Muscle layer of colon (tissue), 2 donors: ENCODE measurements around the gene TIMM9.
A peak's percentile ranks its signal among the peaks of the same experiment; 100 is the strongest.
"Not testable (repeated sequence)": the region's sequence is repeated elsewhere in the genome, so short reads cannot be mapped to it uniquely, and the experiment has no call there.

ENCODE experiments used
- H3K27ac ChIP-seq: one replicate; pipeline ENCODE4 v1.7.0; 2013; ENCODE audit warnings: low read depth, mild to moderate bottlenecking, low read length, moderate library complexity
- H3K27me3 ChIP-seq, 2 donors: one replicate each; pipeline ENCODE4 v1.7.0; 2013; ENCODE audit warnings: low read length in 2 of 2, mild to moderate bottlenecking in 2 of 2; ENCODE audit not compliant: insufficient read depth in 2 of 2, control insufficient read depth in 1 of 2
- H3K36me3 ChIP-seq: one replicate; pipeline ENCODE4 v1.7.0; 2013; ENCODE audit warnings: mild to moderate bottlenecking, low read length; ENCODE audit not compliant: insufficient read depth
- H3K4me1 ChIP-seq: one replicate; pipeline ENCODE4 v1.7.0; 2013; ENCODE audit warnings: mild to moderate bottlenecking, low read length; ENCODE audit not compliant: insufficient read depth
- H3K4me3 ChIP-seq, 2 donors: one replicate each; pipeline ENCODE4 v1.7.0; 2013; ENCODE audit warnings: low read length in 2 of 2, low read depth in 1 of 2, mild to moderate bottlenecking in 1 of 2, moderate library complexity in 1 of 2
- H3K9ac ChIP-seq: one replicate; pipeline ENCODE4 v1.7.0; 2013; ENCODE audit warnings: low read length
- H3K9me3 ChIP-seq: one replicate; pipeline ENCODE4 v1.7.0; 2013; ENCODE audit warnings: mild to moderate bottlenecking, low read length
- donor health status: abdominal sarcoma.
- donor health status: Adenocarcinoma of cecum.

The TIMM9 gene

DNA sequence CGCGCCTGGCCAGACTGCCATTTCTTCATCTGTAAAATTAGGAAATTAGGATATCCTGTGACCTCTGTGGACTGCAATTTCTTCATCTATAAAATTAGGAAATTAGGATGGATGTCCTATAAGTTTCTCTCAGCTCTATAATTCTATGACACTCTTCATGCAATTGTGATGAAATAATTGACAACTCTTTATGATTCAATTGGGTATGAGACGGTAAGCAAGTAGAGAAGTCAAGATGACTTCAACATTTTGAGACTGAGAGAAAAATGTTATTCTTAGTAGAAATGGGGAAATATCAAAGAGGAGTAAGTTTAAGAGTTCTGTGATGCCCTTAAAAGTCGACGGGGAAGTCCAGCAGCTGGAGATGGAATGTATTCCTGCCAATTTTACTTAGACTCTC, 12.1 kb upstream of the TIMM9 start:
- H3K4me1 ChIP-seq = no peaks in the 10 kb centered on the region
- H3K4me3 ChIP-seq = no peak overlapping the region
- H3K27me3 ChIP-seq = no peaks in the 10 kb centered on the region
- no peak overlapping the region for H3K9ac ChIP-seq
- no peaks in the 10 kb centered on the region for H3K9me3 ChIP-seq
- H3K27ac ChIP-seq = no peak overlapping the region
- peaks cover 22% of the 10 kb centered on the region for H3K36me3 ChIP-seq

DNA sequence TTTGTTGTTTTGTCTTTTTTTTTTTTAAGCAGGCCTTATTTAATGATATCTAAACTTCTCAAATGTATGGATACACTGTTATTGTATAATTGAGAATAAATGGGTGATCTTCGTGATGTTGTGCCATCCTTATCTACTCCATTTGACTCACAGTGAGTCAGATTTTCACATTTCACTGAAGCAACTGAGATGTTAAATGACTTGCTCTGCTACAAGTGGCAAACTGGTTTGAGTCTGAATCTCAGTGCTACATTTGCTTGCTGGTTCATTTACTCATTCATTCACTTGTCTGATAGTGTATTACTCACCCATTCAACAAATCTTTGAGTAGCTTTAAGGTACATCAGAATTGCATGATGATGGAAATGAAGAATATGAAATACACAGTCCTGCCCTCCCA, 2.8 kb upstream of the TIMM9 start:
- Histone ChIP-seq H3K27me3 (no peaks in the 10 kb centered on the region), H3K27ac (no peak overlapping the region), H3K9ac (no peak overlapping the region), H3K9me3 (no peaks in the 10 kb centered on the region), H3K4me1 (peaks cover 16% of the 10 kb centered on the region), H3K36me3 (no peaks in the 10 kb centered on the region), H3K4me3 (no peak overlapping the region)

- Histone ChIP-seq H3K27me3 (no peaks in the 10 kb centered on the region), H3K9ac (peak overlapping the region; percentile 67), H3K4me1 (peaks cover 16% of the 10 kb centered on the region), H3K9me3 (no peaks in the 10 kb centered on the region), H3K4me3 (peak overlapping the region; percentile 93 to 94), H3K36me3 (peaks cover 8% of the 10 kb centered on the region), H3K27ac (peak overlapping the region; percentile 98)
Measured at GRCh38 chr14:58428118-58428683, 870 bp upstream of the TIMM9 start.

DNA sequence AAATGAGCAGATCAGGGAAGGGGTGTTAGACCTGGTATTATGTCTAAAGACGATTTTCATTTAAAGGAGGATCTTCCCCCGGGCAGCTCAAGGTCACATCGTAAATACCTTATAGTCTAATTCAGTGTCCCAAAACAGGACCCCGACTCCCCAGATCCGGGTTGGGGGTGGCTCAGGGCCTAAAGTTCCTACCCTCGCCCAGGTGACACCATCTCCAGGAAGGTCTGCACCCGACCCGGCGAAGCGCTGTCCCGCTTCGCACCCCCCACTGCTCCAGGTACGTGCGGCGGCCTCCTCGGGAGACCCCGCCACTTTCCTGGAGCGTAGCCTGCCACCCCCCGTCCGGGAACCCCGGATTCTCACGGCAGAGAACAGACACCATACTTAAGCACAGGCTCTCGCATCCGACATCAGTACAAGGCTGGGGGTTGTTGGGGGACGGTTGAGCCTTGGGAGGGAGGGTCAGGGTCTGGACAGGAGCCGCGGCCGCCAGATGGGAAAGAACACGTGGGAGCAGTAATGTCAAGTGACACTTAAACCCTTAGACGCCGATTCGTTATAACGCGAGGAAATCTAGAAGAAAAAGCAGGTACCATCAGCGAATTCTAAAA, 556 bp downstream of the TIMM9 start:
- H3K9me3 ChIP-seq = no peaks in the 10 kb centered on the region
- H3K27me3 ChIP-seq = no peaks in the 10 kb centered on the region

DNA sequence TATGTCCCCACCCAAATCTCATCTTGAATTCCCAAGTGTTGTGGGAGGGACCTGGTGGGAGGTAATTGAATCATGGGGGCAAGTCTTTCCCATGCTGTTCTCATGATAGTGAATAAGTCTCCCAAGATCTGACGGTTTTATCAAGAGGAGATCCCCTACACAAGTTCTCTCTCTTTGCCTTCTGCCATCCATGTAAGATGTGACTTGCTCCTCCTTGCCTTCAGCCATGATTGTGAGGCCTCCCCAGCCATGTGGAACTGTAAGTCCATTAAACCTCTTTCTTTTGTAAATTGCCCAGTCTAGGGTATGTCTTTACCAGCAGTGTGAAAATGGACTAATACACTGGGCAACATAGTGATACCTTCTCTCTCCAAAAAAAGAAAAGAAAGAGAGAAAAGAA, 10.4 kb downstream of the TIMM9 start:
- H3K9me3 ChIP-seq, H3K9ac ChIP-seq, H3K4me1 ChIP-seq, H3K27me3 ChIP-seq, H3K27ac ChIP-seq, H3K4me3 ChIP-seq: not testable (repeated sequence)
- H3K36me3 ChIP-seq = peaks cover 16% of the 10 kb centered on the region

More for the DNA sequence above, 556 bp downstream of the TIMM9 start:
- Histone ChIP-seq H3K36me3 (peaks cover 10% of the 10 kb centered on the region), H3K4me1 (peaks cover 16% of the 10 kb centered on the region), H3K9ac (peak overlapping the region; percentile 67), H3K27ac (peak overlapping the region; percentile 98), H3K4me3 (peak overlapping the region; percentile 93 to 94)

GRCh38 chr14:58415636-58416547, 11.4 kb downstream of the TIMM9 start:
- H3K27me3 ChIP-seq = no peaks in the 10 kb centered on the region
- H3K9ac ChIP-seq = no peak overlapping the region
- no peak overlapping the region for H3K27ac ChIP-seq
- no peaks in the 10 kb centered on the region for H3K4me1 ChIP-seq
- H3K36me3 ChIP-seq = peaks cover 16% of the 10 kb centered on the region
- no peaks in the 10 kb centered on the region for H3K9me3 ChIP-seq
- no peak overlapping the region for H3K4me3 ChIP-seq

GRCh38 chr14:58414845-58415244, 12.5 kb downstream of the TIMM9 start:
- no peak overlapping the region for H3K4me3 ChIP-seq
- H3K9me3 ChIP-seq = no peaks in the 10 kb centered on the region
- no peaks in the 10 kb centered on the region for H3K4me1 ChIP-seq
- no peaks in the 10 kb centered on the region for H3K27me3 ChIP-seq
- no peak overlapping the region for H3K27ac ChIP-seq
- H3K36me3 ChIP-seq = peaks cover 25% of the 10 kb centered on the region
- H3K9ac ChIP-seq = no peak overlapping the region

- Histone ChIP-seq H3K27me3 (no peaks in the 10 kb centered on the region), H3K4me1 (no peaks in the 10 kb centered on the region), H3K27ac (no peak overlapping the region), H3K9me3 (no peaks in the 10 kb centered on the region), H3K9ac (no peak overlapping the region), H3K4me3 (no peak overlapping the region), H3K36me3 (peaks cover 24% of the 10 kb centered on the region)
Measured at GRCh38 chr14:58408681-58409215, 18.6 kb downstream of the TIMM9 start.

DNA sequence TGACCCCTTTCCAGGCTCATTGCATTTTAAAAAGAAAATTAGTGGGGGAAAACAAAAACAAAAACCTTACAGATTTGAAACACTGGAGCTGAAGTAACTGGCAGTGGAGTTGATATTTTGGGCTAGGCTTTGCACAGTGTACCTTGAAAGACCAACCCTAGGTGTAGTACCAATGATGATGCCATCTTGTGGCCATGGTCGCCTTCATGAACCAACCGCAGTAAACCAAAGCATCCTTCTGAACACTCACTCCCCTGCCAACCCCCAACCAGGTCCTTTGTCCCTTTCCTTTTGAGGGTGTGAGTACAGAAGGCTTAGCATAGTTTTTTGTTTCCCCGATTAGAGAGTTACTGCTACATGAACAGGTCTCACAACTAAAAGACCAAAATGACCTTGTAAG, 25.7 kb downstream of the TIMM9 start:
- Histone ChIP-seq H3K36me3 (no peaks in the 10 kb centered on the region), H3K4me3 (no peak overlapping the region), H3K27me3 (no peaks in the 10 kb centered on the region), H3K9ac (no peak overlapping the region), H3K9me3 (no peaks in the 10 kb centered on the region), H3K4me1 (no peaks in the 10 kb centered on the region), H3K27ac (no peak overlapping the region)

GRCh38 chr14:58398895-58399294, 28.4 kb downstream of the TIMM9 start:
- Histone ChIP-seq H3K9ac (no peak overlapping the region), H3K9me3 (no peaks in the 10 kb centered on the region), H3K27me3 (no peaks in the 10 kb centered on the region), H3K36me3 (no peaks in the 10 kb centered on the region), H3K27ac (no peak overlapping the region), H3K4me3 (no peak overlapping the region), H3K4me1 (no peaks in the 10 kb centered on the region)

DNA sequence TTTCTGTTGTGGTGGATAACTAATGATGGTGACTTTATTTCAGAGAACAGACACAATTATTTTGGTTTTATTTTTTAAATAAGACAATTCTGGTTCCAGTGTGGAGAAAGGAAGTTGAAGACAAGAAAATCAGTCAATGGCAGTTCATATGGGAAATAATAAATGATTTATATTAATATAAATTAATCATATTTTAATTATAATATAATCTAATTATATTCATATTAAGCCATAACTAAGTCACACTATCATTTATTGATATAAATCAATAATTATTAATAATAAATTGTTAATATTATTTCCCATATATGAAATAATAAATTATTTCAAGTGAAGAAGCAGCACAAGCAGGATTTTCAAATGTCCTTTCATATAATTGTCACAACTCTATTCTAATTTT, 28.8 kb downstream of the TIMM9 start:
- no peaks in the 10 kb centered on the region for H3K27me3 ChIP-seq
- no peak overlapping the region for H3K9ac ChIP-seq
- H3K4me3 ChIP-seq = no peak overlapping the region
- no peaks in the 10 kb centered on the region for H3K9me3 ChIP-seq
- H3K27ac ChIP-seq = no peak overlapping the region
- no peaks in the 10 kb centered on the region for H3K4me1 ChIP-seq
- no peaks in the 10 kb centered on the region for H3K36me3 ChIP-seq
